GM18870 (cell line): ENCODE measurements around the gene FSIP1.

Experiments used
- ATAC-seq: cut with Tn5 transposase; IDR thresholded peaks from one replicate; pipeline ENCODE4 v1.9.1; 2021; ENCODE audit warnings: moderate library complexity; ENCODE audit not compliant: unreplicated experiment

The FSIP1 gene

DNA sequence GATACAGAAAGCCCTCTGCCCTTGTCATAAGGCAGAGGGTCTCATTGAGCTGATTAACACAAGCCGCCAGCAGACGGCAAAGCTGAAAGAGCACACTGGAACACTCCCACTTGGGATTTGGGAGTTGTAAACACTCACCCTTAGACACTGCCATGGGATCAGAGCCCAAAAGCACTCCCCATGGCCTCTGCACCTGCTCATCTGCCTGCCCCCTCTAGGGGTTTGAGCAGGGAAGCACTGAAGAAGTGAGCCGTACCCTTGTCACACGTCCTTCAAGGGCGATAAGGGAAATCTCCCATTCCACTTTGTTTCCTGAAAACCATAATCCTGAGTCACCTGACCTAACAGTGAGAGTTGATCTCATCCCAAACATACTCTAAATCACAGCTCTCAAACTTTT, 14.7 kb downstream of the FSIP1 start:
- no peak for ATAC-seq

- ATAC-seq: no peak
These were observed 21.6 kb downstream of the FSIP1 start for GRCh38 chr15:39761006-39761405.

DNA sequence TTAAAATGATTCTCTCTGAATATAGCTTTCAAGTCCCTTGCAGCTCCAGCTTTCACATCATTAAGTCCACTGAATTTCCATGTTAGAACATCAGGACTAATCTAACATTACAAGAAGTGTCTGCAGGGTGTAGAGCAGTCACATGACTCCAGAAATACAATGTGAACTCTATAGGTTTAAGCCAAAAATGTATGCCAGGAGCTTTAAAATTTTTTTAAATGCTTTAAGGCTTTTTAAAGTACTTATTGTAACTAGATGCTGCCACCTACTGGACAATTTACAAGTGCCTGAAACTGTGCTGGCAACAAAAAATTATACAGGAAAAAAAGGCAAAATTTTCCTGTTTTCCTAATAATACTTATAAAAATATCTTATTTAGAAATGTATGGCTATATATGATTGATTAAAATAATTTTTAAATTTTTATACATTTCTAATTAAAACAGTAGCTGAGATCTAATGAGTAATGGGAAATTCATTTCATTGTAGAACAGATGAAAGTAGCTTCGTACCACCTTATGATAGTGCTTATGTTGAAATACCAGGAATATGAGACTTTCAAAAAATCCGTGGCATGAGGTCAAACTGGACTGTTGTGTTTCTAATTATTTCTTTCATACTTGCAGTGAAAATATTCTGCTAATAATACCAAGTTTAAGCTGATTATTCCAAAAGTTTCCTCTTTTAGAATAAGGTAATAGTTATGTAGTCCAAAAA, 25.7 kb downstream of the FSIP1 start:
- no peak for ATAC-seq

DNA sequence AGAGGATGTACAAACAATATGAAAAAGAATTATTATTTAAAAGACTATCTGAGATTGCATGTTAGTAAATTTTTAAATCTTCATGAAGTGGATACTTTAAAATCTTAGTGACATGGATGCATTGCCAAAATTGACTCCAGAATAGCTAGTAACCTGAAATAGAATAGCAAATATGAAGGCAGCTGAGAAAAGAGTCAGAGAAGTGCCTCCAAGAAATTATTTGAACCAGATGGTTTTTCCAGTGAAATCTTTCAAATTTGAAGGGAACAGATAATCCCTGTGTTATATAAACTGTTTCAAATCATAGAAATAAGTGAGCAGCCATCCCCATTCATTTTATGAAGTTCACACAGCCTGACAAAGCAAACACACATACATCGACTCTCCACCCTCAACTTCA, 29.6 kb downstream of the FSIP1 start:
- ATAC-seq: no peak

DNA sequence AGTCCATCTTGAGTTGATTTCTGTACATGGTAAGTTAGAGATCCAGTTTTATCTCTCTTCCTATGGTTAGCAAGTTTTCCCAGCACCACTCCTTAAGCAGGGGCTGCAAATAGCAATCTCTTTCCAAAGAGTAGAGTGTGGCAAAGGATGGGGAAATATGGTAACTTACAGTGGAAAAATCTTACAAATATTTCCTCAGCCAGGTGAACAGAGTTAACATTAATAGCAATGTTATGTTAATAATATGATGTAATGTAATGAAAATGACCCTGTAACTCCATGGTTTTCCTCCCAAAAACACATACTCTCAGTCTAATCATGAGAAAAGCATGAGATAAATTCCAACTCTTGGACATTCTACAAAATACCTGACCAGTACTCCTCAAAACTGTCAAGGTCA, 30.4 kb downstream of the FSIP1 start:
- no peak for ATAC-seq

- no peak for ATAC-seq
These were observed 34.4 kb downstream of the FSIP1 start for GRCh38 chr15:39748276-39748675.

DNA sequence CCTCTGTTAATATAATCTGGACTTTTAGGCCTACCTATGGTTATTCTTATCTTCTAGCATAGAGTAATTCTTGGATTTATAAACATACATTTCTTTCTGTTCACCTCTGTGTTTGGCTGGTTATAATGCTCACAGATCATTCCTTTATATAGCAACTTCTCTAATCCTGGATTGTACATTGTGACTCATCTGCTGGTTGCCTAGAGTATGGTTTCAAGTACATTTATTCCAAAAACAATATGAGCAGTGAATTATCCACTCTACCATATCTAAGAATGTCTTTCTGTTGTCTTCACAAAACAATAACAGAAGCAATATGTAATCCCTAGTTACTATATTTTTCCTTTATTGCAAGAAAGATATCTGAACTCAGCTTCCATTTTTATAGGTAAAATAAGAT, 35.3 kb downstream of the FSIP1 start:
- no peak for ATAC-seq

DNA sequence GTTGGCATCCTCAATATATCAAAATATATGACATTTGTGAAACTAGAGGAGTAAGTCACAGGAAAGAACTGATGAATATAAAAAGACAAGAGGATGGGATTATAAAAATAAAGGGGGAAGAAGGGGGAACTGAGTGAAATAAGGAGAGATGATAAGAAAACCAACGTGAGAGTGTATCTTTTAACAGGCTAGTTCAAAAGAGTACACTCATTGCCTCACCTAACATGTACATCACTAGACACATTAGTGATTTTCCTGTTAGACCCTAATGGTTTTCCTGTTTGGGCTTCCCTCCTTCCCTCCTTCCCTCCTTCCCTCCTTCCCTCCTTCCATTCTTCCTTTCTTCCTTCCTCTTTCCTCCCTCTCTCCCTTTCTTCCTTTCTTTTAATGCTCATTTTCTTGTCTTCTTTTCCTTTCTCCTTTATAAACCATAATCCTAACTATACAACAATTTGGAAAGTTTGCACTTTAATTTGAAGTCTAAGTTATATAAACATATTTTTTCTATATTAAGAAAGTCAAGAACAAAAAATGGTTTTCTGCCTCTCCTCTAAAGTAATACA, 35.8 kb downstream of the FSIP1 start:
- ATAC-seq: no peak

DNA sequence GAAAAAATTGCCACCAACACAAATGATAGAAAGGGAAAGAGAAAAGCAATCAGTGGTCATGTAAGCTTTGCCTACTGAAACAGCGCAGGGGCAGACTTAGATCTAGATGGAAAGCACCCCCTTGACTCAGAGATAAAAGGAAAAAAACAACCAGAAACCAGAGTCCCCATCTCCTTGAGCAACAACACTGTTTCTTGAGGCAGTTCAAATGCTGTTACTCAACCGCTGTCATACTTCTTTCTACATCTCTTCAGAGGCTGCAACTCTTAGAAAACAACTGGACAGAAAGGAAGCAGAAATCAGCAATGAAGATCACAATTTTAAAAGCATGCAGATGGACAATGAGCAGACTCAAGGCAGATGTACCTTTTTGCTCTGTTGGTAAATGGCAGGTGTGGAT, 36.5 kb downstream of the FSIP1 start:
- no peak for ATAC-seq

DNA sequence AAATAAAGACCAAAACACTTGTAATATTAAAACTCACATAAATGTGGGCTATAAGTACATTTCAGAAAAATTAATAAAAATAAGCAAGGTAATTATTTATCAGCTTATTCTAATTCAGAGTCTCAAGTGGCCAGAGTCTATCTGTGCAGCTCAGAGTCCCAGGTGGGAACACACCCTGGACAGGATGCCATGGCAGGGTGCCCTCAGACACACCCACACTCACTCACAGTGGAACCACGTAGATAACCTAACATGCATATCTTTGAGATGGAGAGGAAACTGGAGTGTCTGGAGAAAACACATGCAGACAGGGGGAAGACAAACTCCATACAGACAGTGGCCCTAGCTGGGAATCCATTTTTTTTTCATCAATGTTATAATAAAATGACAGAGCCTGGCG, 37.2 kb downstream of the FSIP1 start:
- no peak for ATAC-seq

DNA sequence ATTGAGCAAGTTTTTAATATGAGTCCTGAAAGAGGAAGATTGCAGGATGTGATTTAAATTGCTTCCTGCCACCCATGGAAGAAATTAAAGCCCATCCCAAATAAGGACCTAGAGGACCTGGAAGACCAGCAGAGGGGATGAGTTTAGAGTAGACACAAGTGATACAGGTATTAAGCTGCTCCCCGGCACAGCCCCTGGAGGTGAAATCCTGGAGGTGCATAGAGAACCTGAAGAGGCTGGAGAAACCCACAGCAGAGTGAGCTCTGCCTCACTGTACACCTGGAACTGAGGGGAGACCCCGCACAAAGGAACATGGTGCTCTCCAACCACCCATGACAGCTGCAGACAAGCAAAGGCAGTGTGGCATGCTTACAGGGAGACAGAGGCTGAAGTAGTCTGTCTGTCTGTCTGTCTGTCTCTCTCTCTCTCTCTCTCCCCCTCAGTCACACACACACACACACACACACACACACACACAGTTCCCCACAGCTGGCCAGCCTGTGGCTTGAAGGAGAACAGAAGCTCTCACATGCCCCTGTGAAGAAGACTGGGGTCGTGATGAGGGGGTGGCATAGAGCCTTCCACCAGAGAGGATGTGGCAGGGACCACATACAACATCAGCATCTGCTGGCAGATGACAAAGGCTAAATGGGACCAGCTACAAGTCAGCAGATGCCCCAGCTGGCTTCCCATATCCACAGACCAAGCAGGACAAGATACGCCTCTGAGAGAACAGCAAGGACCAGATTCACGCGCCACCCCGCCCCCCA, 38.1 kb downstream of the FSIP1 start:
- ATAC-seq: no peak

DNA sequence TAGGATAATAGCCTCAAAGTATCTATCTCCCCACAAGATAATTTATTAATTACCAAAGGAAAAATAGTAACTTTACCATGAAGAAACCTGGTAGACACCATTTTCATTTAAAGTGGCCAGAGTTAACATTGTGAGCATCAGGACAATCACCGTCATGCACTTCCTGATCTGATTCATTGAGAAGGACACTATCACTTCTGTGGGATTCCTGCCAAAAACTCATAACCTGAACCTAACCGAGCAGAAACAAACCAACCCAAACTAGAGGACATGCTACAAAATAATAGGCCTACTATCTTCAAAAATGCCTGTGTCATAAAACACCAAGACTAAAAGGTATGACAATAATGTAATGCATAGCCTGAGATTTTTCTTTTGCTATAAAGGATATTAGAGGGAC, 39.0 kb downstream of the FSIP1 start:
- no peak for ATAC-seq

- no peak for ATAC-seq
These were observed 41.4 kb downstream of the FSIP1 start for GRCh38 chr15:39741258-39741657.

DNA sequence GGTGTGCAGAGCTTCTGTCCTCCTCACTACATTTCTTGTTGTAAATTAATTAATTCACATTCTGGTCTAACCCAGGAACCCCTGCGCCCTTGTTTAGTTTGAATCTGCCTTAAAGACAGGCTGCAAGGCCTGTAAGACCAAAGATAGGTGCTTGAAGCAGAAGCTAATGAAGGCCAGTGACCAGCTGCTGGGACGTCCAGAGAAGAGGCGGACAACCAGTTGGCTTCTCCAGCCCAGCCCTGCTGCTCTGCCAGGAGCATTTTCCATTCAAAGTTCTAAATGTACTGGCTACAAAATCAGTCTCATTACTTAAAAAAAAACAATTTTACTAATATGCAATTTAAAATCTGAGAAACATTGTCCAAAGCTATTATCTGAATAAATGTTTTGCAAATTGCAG, 43.6 kb downstream of the FSIP1 start:
- no peak for ATAC-seq

DNA sequence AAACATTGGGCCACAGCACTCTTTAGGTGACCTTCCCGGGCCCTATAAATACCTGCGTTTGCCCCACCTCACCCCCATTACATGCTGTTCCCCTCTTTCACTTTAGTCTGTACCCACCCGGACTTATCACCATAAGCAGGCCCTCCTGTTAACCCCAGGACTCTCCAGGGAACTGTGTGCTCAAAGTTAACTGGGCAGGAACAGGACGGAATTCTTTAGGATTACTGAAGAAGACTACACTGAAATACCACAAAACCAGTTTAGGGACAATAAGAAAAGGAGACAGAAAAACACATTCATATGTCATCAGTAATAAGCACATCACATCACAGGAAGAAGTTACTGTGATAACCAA, 45.5 kb downstream of the FSIP1 start:
- ATAC-seq: no peak

DNA sequence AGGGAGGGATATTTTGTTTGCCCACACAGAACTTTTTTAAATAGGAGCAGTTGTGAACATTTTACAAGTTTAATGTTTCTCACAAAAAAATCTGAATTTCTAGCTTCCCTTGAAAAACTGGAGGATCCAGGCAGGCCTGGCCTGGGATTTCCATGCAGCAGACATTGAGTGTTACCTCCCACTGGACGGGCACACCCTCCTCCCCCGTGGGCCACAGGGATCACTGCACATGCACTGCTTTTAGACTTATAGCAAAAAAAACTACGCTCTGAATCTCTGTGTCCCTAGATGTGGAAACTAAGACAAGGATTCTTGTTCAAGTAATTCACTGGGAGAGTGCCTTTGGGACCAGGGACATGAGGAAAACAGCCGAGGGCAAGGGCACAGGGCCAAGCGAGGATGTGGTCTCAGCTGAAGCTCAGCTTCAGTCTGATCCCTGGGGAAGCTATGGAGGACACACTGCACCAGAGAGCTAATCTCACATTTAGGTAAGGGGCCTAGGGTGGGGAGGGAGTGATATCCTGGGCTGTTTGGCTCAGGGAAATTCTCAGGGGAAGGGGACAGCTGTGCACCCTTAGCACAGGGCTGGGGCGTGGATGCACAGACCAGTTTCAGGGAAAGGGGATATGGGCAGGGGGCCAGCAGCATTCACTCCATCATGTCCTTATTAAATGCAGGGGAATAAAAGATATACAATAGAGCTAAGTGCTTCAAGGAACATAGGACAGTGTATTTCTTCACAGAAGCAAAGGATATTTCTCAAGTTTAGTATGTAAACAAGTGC, 46.0 kb downstream of the FSIP1 start:
- ATAC-seq: no peak

- ATAC-seq: no peak
These were observed 47.4 kb downstream of the FSIP1 start for GRCh38 chr15:39735120-39735717.

- ATAC-seq: no peak
These were observed 51.4 kb downstream of the FSIP1 start for GRCh38 chr15:39731266-39731665.

- ATAC-seq: no peak
These were observed 52.1 kb downstream of the FSIP1 start for GRCh38 chr15:39730552-39730951.

DNA sequence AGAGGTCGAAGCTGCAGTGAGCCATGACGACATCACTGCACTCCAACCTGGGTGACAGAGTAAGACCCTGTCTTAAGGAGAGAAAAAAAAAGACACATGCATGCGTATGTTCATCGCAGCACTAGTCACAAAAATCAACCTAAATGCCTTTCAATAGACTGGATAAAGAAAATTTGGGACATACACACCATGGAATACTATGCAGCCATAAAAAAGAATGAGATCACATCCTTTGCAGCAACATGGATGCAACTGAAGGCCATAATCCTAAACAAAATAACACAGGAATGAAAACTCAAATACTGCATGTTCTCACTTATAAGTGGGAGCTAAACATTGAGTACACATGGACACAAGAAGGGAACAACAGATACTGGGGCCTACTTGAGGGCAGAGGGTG, 53.1 kb downstream of the FSIP1 start:
- ATAC-seq: no peak

DNA sequence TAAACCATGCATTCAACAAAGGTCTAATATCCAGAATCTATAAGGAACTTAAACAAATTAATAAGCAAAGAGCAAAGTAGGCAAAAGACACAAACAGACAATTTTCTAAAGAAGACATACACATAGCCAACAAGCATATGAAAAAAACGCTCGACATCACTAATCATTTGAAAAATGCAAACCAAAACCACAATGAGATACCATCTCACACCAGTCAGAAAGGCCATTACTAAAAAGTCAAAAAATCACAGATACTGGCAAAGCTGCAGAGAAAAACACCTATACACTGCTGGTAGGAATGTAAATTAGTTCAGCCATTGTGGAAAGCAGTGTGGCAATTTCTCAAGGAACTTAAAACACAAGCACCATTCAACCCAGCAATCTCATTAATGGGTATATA, 53.8 kb downstream of the FSIP1 start:
- no peak for ATAC-seq
